Measurements from ENCODE around the gene SYTL2.

DNA sequence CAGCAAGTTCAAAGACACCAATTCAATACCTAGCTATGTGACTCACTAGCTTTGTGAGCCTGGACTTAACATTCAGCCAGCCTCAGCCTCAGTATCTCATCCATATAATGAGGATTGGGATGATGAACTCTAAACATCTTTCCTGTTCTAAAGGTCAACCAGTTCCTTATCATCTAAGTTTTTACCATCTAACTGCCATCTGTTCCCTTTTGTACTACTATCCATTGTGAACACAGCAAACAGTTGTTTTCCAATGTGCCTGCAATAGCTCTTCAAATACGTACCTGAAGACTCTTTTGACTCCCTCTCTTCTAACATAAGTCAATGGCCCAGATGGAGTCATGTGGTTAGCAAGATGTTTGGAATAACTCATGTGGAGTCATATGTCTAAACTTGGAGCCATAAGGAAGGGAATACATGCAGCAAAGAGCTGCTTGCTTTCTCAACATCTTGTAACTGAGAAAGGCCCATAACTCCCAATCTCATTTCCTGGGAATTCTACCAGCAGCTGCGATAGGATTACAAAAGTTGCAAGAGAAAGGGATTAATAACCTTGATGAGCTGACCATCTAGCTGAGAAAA is 19.4 kb downstream of the SYTL2 start:
- TF ChIP-seq SMC3 (IDR thresholded peaks at IDR 0.05; ENCODE audit: low read depth, low read length), result no peak
- TF ChIP-seq, protein P1, sequence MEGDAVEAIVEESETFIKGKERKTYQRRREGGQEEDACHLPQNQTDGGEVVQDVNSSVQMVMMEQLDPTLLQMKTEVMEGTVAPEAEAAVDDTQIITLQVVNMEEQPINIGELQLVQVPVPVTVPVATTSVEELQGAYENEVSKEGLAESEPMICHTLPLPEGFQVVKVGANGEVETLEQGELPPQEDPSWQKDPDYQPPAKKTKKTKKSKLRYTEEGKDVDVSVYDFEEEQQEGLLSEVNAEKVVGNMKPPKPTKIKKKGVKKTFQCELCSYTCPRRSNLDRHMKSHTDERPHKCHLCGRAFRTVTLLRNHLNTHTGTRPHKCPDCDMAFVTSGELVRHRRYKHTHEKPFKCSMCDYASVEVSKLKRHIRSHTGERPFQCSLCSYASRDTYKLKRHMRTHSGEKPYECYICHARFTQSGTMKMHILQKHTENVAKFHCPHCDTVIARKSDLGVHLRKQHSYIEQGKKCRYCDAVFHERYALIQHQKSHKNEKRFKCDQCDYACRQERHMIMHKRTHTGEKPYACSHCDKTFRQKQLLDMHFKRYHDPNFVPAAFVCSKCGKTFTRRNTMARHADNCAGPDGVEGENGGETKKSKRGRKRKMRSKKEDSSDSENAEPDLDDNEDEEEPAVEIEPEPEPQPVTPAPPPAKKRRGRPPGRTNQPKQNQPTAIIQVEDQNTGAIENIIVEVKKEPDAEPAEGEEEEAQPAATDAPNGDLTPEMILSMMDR (IDR thresholded peaks at IDR 0.05), result no peak
- TF ChIP-seq NRF1 (IDR thresholded peaks at IDR 0.05; ENCODE audit: low read depth, low read length), result no peak
- no peak for TF ChIP-seq TEAD4 (IDR thresholded peaks at IDR 0.05; ENCODE audit: borderline replicate concordance, insufficient read depth)
- no peak for TF ChIP-seq GATA2 (CRISPR knock-in tag; IDR thresholded peaks at IDR 0.05)
- TF ChIP-seq, protein P2, sequence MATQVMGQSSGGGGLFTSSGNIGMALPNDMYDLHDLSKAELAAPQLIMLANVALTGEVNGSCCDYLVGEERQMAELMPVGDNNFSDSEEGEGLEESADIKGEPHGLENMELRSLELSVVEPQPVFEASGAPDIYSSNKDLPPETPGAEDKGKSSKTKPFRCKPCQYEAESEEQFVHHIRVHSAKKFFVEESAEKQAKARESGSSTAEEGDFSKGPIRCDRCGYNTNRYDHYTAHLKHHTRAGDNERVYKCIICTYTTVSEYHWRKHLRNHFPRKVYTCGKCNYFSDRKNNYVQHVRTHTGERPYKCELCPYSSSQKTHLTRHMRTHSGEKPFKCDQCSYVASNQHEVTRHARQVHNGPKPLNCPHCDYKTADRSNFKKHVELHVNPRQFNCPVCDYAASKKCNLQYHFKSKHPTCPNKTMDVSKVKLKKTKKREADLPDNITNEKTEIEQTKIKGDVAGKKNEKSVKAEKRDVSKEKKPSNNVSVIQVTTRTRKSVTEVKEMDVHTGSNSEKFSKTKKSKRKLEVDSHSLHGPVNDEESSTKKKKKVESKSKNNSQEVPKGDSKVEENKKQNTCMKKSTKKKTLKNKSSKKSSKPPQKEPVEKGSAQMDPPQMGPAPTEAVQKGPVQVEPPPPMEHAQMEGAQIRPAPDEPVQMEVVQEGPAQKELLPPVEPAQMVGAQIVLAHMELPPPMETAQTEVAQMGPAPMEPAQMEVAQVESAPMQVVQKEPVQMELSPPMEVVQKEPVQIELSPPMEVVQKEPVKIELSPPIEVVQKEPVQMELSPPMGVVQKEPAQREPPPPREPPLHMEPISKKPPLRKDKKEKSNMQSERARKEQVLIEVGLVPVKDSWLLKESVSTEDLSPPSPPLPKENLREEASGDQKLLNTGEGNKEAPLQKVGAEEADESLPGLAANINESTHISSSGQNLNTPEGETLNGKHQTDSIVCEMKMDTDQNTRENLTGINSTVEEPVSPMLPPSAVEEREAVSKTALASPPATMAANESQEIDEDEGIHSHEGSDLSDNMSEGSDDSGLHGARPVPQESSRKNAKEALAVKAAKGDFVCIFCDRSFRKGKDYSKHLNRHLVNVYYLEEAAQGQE (IDR thresholded peaks at IDR 0.05; ENCODE audit: low read depth, low read length), result no peak
- no peak for TF ChIP-seq RAD21 (IDR thresholded peaks at IDR 0.05; ENCODE audit: low read length)
- no peak for TF ChIP-seq GABPA (IDR thresholded peaks at IDR 0.05; ENCODE audit: low read depth)
- no peak for TF ChIP-seq JUND (IDR thresholded peaks at IDR 0.05)
- no peak for TF ChIP-seq EP300 (IDR thresholded peaks at IDR 0.05; ENCODE audit: borderline replicate concordance in 1 of 2, low read depth in 1 of 2, low read length in 1 of 2)

Measured in SK-N-SH (cell line).